Retina (tissue), 1 donor: ENCODE data around the gene MSI2.
"Not testable (repeated sequence)": the region's sequence is repeated elsewhere in the genome, so short reads cannot be mapped to it uniquely, and the experiment has no call there.

ENCODE experiments used
- DNase-seq: peaks from one replicate; pipeline ENCODE4 v3.0.0-alpha.2; 2016

MSI2 gene

DNA sequence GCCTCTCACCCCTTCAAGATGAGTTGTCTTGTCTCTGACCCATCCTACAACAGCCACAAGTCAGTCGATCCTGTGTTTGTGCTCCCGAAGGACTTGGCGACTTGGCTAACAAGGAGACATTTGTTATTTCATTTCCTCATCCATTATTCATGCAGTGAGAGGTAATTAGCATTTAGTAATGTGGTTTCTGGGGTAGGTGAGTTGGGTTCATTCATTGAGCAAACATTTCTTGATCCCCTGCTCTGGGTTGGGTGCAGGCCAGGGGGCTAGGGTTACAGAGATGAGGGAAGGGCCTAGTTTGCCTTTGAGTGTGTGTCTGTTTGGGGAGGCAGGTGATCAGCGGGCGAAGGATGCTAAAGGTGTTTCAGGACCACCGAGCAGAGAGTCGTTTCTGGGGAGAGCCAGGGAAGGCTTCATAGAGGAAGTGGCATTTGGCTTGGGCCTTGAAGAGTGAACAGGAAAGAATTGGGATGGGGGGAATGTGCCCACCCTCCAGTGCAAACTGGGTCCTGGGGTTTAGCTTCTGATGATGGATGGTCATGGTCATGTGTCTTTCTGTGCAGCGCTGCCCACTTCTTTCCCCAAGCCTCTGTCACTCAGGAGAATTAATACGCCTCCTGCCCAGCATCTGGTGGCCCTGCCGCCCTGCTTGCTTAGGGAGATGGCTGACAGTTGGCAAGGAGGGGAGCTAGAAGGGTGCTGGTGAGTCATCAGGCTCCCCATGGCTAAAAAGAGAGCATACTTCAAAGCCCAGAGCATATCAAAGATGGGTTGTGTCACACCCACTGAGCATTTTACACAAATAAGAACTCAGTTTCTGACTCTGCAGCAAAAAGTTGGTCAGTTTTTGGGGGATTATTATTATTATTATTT lies 38.5 kb downstream of the MSI2 start:
- no peak for DNase-seq

- DNase-seq, result no peak
Measured at GRCh38 chr17:57295526-57296023, 39.3 kb downstream of the MSI2 start.

- no peak for DNase-seq
Measured at GRCh38 chr17:57296231-57296630, 39.9 kb downstream of the MSI2 start.

GRCh38 chr17:57299176-57299575 lies 42.9 kb downstream of the MSI2 start:
- DNase-seq, result no peak

GRCh38 chr17:57300592-57300991 lies 44.3 kb downstream of the MSI2 start:
- not testable (repeated sequence) for DNase-seq

GRCh38 chr17:57302690-57303465 lies 46.6 kb downstream of the MSI2 start:
- DNase-seq, result no peak

- DNase-seq, result no peak
Measured at GRCh38 chr17:57305144-57305728, 48.9 kb downstream of the MSI2 start.

DNA sequence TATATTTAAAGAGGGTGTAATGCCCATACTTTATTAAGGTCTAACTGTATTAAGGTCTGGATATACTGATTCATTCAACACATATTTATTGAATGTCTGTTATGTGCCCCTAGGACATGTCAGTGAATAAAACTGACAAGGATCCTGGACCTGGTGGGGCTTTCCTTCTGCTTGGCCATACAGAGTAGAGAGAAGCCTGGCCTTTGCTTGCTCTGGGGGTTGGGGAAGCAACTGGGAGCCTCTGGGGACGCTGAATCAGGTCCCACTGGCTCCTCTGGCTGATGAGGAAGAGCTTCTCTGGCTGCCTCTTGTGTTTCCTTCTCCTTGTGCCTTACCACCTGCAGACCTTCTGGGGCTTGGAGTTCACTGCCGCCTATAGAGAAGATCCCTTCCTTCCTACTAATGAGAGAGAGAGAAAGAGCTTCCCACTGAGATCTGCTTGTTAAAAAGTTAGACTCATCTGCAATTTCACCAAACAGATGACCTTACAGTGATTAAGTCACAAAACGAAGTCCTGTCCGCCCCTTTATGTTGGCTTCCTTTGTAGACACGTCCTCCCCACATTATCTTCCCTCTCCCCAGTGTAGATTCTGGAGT lies 49.7 kb downstream of the MSI2 start:
- DNase-seq, result no peak

DNA sequence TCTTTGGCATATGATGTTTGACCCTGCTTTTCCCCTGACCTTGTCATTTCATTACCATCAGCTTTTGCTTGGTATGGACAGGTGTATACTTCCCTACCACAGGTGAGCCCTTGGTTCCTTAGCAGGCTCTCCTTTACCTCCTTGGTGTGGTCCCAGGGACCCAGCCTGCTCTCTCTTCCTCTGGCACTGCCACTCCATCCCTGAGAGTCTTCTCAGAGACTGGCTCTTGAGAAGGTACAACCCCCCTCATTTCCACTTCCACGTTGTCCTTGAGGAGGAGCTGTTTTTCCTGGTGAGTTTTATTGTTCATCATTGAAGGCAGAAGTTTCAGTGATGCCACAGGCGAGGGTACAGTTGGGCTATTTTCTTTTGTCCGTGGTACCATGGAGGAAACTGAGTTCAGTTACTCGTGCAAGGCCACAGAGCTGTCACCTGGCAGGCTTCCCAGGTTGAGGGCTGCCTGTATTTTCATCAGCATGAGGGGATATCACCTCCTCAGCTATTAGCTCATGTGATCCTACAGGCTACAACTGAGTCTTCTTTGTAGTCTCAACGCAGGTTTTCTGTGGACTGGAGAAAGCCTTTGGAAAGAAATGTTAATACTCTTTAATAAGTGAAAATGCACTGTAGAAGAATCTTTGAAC lies 52.3 kb downstream of the MSI2 start:
- no peak for DNase-seq

- no peak for DNase-seq
Measured at GRCh38 chr17:57309479-57309878, 53.2 kb downstream of the MSI2 start.

DNA sequence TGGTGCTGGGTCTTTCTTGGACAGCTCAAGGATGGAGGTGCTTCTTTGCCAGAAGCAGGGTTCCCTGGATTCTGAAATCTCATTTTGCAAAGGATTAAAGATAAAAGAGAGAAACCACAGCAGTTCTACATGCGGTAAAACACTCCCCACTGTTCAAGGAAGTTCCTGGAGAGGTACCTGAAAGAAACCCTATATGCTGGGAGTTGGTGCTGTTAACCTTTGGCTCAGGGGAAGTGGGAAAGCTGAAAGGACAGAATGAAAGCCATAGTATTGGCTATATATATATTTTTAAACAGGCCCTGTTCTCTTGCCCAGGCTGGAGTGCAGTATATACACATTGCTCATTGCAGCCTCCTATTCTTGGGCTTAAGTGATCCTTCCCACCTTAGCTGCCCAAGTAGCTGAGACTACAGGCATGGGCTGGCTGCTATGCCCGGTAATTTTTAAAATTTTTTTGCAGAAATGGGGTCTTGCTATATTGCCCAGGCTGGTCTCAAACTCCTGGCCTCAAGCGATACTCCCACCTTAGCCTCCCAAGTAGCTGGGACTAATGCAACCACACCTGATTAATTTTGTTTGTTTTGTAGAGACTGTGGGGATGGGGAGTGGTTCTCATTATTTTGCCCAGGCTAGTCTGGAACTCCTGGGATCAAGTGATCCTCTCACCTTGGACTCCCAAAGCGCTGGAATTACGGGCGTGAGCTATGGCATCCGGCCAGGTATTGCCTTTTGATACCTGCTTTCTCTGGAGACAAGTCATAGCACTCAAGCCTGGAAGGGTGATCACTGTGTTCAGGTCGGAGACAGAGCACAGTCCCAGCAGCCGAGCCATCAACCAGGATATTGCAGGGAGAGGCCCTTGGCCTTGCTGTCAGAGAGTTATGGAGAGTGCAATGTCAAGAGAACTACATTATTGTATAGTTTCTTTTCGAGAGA lies 55.2 kb downstream of the MSI2 start:
- no peak for DNase-seq

GRCh38 chr17:57312242-57312641 lies 55.9 kb downstream of the MSI2 start:
- no peak for DNase-seq

GRCh38 chr17:57313097-57313835 lies 56.9 kb downstream of the MSI2 start:
- DNase-seq, result no peak

DNA sequence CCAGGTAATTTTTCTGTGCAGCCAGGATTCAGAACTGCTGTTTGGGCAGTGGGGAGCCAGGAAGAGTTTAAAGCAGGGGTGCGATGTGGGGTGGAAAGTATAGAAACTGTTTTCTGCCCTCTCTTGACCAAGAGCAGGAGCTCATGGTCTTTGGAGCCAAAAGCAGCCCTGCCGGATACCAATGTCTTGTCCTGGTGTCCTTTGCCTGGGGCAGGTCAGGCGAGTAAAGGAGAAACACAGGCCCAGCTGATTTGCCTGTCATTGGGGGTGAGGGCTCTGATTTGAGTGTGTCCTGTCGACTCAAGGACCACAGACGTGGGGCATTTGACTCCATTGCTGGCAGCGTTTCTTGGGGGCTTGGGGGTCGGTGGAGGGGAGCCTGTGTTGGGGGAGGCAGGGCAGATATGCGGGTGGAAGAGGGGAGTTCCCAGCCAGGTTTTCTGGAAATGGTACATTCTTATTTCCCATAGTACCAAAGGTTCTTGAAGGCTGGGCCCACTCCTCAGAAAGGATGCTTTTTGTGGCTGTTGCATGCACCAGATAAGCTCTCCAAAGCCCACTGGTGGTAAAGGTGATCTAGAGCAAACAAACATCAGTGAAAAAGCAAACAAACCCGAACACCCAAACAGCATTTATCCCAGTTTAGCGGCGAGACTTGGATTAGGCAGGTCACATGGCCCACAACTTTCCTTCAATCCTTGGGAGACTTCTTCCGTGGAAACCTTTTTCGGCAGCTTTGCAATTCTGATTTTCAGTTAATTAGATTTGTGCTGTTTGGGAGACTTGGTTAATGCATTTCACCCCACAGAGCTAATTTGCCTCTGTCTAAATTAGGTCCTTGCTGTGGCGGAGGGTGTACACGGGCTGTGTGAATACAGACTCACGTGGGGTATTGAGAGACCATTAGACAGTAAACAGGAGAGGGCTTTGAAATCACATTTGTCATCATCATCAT lies 59.0 kb downstream of the MSI2 start:
- no peak for DNase-seq

DNA sequence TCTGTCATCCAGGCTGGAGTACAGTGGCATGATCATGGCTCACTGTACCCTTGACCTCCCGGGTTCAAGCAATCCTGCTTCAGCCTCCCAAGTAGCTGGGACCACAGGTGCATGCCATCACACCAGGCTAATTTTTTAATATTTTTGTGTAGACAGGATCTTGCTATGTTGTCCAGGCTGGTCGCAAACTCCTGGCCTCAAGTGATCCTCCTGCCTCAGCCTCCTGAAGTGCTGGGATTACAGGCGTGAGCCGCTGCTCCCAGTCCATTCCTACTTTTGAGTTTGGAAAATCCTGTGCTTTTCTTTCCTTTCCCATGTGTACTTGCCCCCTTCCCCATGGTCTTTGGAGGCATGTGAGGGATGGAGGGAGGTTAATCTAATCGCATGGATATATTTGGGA lies 60.0 kb downstream of the MSI2 start:
- DNase-seq, result no peak

DNA sequence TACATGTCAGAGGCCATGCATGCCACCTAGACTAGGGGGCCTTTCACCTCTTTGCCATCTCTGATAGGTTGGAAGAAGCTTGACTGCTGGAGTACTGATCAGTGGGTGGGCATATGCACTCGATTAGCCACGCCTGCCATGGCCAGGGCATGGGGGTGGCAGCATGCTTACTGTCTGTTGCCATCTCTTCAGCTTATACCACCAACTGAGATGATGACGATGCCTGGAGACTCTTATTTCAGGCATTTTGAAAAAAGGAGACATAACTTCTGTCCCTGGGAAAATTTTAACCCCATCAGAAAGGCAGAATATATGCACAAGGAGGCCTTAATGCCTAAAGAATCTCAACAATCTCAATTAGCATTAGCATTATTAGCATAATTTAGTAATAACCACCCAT lies 60.8 kb downstream of the MSI2 start:
- DNase-seq, result no peak

DNA sequence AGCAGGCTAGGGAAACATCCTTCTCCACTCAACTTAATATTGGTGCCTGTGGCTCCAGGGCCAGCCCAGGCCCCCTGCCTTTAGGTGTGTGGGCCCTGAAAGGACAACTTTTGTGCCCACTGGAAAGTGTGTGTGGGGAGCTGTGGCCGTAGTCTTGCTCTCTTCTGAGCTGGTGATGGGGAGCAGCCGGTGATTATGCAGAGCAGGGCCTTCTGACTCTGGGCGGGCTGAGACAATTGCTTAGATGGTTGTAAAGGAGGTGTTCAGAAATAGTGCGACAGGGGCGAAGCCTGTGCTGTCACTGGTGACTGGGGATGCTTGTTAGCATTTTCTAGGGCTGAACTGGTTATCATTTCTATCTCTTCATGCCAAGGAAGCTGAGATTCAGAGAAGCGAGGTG lies 62.6 kb downstream of the MSI2 start:
- no peak for DNase-seq

DNA sequence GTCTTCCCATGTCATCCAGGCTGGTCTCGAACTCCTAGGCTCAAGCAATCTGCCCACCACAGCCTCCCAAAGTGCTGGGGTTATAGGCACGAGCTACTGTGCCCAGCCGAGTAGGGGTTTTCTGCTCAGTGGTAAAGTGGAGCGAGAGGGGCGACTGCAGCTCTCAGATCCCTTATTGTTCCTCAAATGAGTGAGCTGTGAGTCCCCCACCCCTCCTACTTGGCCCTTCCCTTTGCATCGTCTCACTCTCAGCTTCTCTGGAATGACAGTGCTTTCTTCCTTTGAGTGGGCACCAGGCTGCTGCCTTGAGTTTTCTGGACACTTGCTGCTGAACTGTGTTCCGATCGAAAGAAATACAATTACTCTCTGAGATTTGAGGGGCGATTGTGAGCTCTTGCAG lies 63.5 kb downstream of the MSI2 start:
- no peak for DNase-seq

- no peak for DNase-seq
Measured at GRCh38 chr17:57323391-57323790, 67.1 kb downstream of the MSI2 start.

GRCh38 chr17:57324060-57324459 lies 67.7 kb downstream of the MSI2 start:
- DNase-seq, result no peak
